NB4 (cell line): ENCODE measurements around the gene TIRAP.

Experiments
- DNase-seq: peaks from one replicate; pipeline ENCODE4 v3.0.0; 2010; ENCODE audit warnings: low read depth
- H3K4me3 ChIP-seq: one replicate; pipeline ENCODE4 v1.5.1; 2011; ENCODE audit warnings: mild to moderate bottlenecking, low read depth, low read length, moderate library complexity
- MYC ChIP-seq: IDR thresholded peaks from 2 replicates; pipeline ENCODE4 v1.6.1; 2011; ENCODE audit warnings: low read depth, low read length
- POLR2A ChIP-seq: IDR thresholded peaks from 2 replicates; pipeline ENCODE4 v1.6.1; 2011; ENCODE audit warnings: mild to moderate bottlenecking; ENCODE audit not compliant: insufficient read length; ENCODE audit errors: extremely low read depth
- TF ChIP-seq, protein P1 (sequence below): IDR thresholded peaks from 2 replicates; pipeline ENCODE4 v1.6.1; 2011; ENCODE audit warnings: low read depth, low read length
- TF ChIP-seq, protein P2 (sequence below): IDR thresholded peaks from one replicate; pipeline ENCODE4 v1.5.1; 2012; ENCODE audit warnings: low read depth, low read length

Gene TIRAP

DNA sequence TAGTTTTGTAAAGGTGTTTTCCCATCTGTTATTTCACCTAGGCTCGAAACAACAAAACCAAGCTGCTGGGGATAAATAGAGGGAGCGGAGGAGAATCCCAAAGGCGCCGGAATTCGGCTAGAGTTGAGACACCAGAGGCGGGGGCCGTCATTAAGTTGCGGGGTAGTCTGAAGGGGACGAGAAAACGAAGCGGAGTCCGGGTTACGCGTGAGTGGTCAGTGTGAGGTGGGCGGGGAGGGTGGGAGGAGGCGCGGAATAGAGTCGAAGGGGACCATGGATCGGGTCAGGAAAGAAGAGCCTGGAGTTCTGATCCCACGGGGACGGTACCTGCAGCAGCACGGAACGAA is 14.6 kb upstream of the TIRAP start:
- H3K4me3 ChIP-seq: peak overlapping the region; percentile 95
- TF ChIP-seq, protein P1, sequence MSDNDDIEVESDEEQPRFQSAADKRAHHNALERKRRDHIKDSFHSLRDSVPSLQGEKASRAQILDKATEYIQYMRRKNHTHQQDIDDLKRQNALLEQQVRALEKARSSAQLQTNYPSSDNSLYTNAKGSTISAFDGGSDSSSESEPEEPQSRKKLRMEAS: no peak
- TF ChIP-seq, protein P2, sequence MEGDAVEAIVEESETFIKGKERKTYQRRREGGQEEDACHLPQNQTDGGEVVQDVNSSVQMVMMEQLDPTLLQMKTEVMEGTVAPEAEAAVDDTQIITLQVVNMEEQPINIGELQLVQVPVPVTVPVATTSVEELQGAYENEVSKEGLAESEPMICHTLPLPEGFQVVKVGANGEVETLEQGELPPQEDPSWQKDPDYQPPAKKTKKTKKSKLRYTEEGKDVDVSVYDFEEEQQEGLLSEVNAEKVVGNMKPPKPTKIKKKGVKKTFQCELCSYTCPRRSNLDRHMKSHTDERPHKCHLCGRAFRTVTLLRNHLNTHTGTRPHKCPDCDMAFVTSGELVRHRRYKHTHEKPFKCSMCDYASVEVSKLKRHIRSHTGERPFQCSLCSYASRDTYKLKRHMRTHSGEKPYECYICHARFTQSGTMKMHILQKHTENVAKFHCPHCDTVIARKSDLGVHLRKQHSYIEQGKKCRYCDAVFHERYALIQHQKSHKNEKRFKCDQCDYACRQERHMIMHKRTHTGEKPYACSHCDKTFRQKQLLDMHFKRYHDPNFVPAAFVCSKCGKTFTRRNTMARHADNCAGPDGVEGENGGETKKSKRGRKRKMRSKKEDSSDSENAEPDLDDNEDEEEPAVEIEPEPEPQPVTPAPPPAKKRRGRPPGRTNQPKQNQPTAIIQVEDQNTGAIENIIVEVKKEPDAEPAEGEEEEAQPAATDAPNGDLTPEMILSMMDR: no peak
- no peak for TF ChIP-seq POLR2A
- no peak for TF ChIP-seq MYC

DNA sequence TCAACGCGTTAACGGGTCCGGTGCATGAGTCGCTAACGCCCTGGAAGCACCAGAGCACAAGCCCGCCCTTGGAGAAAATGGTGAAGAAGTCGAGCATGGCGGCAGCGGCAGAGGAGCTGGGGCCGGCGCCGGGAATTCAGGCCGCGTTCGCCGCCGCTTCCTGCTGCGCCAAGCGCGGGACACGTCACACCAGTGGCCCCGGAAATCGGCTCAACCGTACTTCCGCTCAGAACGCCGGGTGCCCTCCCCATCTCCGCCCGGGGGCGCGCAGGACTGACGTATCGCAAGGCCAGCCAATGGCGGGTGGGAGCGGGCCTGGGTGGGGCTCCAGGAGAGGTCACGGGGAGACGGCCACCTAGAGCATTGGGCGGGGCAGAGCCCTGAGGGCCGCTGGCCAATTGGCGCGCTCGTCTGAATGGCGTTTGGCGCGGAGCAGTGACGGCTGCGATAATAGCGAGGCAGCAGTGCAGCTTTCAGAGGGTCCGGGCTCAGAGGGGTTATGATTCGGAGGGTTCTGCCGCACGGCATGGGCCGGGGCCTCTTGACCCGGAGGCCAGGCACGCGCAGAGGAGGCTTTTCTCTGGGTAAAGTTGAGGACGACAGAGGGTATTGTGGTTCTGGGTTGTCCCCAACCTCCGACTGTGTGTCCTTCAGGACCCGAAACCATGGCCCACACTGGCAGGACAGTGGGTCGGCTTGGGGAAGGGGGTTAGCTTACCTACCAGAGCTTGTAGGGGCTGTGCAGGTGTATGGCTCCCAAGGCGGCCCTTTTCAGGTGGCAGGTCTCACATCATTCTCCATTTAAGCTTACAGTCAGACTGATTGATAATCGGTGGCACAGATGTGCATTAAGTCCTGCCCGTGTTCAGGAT is 13.9 kb upstream of the TIRAP start, which contains the start of the genes FOXRED1 and SRPRA:
Gene FOXRED1, plus strand, starts transcription at position 447 of the 872 bp plus-strand sequence. Its CDS starts 53 bp downstream, at position 500.
Gene SRPRA, minus strand, starts transcription at position 188 of the 872 bp plus-strand sequence. Its CDS starts 91 bp downstream, at position 97.
- TF ChIP-seq, protein P1: peak; percentile 21
- TF ChIP-seq MYC (peak; percentile 72), POLR2A (peak; percentile 76)
- TF ChIP-seq, protein P2: no peak
- DNase-seq: peak; percentile 100
- H3K4me3 ChIP-seq: peak within 1 kb of the TSS; percentile 97

More for the DNA sequence above, 14.6 kb upstream of the TIRAP start:
- DNase-seq: no peak

DNA sequence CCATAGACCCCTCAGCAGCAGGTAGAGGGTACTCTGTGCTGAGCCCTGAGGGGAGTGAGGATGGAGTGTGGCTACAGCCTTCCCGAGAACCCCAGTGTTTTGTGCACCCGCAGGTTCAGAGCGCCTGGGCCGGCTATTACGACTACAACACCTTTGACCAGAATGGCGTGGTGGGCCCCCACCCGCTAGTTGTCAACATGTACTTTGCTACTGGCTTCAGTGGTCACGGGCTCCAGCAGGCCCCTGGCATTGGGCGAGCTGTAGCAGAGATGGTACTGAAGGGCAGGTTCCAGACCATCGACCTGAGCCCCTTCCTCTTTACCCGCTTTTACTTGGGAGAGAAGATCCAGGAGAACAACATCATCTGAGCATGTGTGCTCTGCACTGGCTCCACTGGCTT is 5.6 kb upstream of the TIRAP start:
- no peak for DNase-seq
- TF ChIP-seq, protein P2: no peak
- TF ChIP-seq POLR2A (no peak), MYC (no peak)
- TF ChIP-seq, protein P1: no peak
- no peak overlapping the region for H3K4me3 ChIP-seq

DNA sequence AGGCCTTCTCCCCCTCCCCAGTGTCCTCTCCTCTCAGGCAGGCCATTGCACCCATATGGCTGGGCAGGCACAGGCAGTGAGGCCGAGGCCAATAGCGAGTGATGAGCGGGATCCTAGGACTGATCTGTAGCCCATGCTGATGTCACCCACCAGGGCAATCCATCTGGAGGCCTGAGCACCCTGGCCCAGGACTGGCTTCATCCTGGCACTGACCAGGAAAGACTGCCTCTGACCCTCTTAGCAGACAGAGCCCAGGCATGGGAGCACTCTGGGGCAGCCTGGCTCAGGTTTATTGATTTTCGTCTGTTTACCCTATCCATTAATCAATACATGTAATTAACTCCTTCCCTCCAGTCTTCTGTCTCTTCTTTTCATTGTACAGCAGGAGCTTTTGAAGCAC is 5.1 kb upstream of the TIRAP start:
- H3K4me3 ChIP-seq: no peak overlapping the region
- no peak for DNase-seq
- TF ChIP-seq POLR2A (no peak), MYC (no peak)
- TF ChIP-seq, protein P1: no peak

DNA sequence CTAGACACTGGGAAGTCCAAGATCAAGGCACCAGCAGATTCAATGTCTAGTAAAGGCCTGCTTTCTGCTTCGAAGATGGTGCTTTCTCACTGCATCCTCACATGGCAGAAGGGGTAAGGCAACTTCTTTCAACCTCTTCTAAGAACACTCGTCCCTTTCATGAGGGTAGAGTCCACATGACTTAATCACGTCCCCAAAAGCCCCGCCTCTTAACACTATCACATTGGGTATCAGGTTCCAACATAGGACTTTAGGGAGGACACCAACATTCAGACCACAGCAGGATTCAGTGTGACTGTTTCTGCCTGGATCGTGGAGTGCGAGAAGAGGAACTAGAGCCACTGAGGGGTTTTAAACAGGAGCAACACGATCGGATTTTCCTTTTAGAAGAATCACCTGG is 3.7 kb upstream of the TIRAP start:
- H3K4me3 ChIP-seq: no peak overlapping the region
- TF ChIP-seq, protein P1: no peak
- TF ChIP-seq POLR2A (no peak), MYC (no peak)
- TF ChIP-seq, protein P2: no peak
- DNase-seq: no peak

DNA sequence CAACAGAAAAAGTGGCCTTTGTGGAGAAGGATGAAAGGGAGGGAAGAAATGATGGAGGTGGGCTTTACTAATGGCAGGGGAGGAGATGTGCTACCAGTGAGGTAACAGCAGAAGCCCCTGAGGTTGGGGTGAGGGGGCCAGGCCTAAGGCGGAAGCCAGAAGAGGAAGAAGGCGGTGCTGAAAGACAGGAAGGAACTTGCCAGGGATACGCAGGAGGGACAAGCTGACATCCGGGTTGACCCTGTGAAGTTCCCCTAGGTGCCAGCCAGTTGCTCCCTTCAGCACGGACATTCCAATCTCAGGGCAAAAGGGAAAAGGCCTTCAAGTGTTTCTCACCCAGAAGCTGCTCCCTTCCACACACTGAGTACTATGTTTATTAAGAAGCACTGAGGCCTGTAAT is 2.3 kb upstream of the TIRAP start:
- no peak overlapping the region for H3K4me3 ChIP-seq
- DNase-seq: peak; percentile 50
- TF ChIP-seq, protein P2: no peak
- TF ChIP-seq, protein P1: no peak
- no peak for TF ChIP-seq POLR2A
- TF ChIP-seq MYC: no peak
